PC-9 (cell line): ENCODE results near the gene SAFB2. TPM values are rescaled to one million over a fixed set of nuclear protein-coding genes. Genes with fewer than 3 reads are reported as not detected.

Experiments
- BruUV-seq: library from RNA; stranded (reverse); fragments of 400-500 nt; replicated peaks from 2 replicates; lab custom pipeline; 2021; lab: Mats Ljungman, UMichigan
- CTCF ChIA-PET: fragments of 300-600 bp; sonication (Branson Sonifier 250); formaldehyde crosslinking; loops from one replicate; lab custom pipeline; 2022; ENCODE audit warnings: antibody characterized with exemption; lab: Charles Lee
- POLR2A ChIA-PET: fragments of 300-600 bp; sonication (Branson Sonifier 250); formaldehyde crosslinking; loops from one replicate; lab custom pipeline; 2022; ENCODE audit warnings: antibody characterized with exemption; ENCODE audit not compliant: unreplicated experiment; lab: Charles Lee
- DNase-seq, 2 experiments: peaks; one replicate each; pipeline versions ENCODE4 v3.0.0 to v3.0.0-alpha.2; 2015 to 2022; ENCODE audit warnings: mixed read lengths in 1 of 2
- H2AFZ ChIP-seq: fragments of 200-600 bp; sonication (generic); 2 replicates; pipeline ENCODE4 v1.8.1; 2017; ENCODE audit warnings: antibody characterized with exemption
- H3F3A ChIP-seq: fragments of 200-600 bp; sonication (generic); 2 replicates; pipeline ENCODE4 v1.8.1; 2017; ENCODE audit warnings: antibody characterized with exemption, mild to moderate bottlenecking, low read depth; ENCODE audit not compliant: insufficient read depth
- H3K27ac ChIP-seq: fragments of 200-600 bp; sonication (generic); 2 replicates; pipeline ENCODE4 v1.6.1; 2016; ENCODE audit warnings: mixed run types
- H3K27me3 ChIP-seq: fragments of 200-600 bp; sonication (generic); 2 replicates; pipeline ENCODE4 v1.6.1; 2016; ENCODE audit warnings: low read depth, mixed run types; ENCODE audit not compliant: insufficient read depth
- H3K36me3 ChIP-seq: fragments of 200-600 bp; sonication (generic); 2 replicates; pipeline ENCODE4 v1.6.1; 2016; ENCODE audit warnings: low read depth, mixed run types
- H3K4me1 ChIP-seq: fragments of 200-600 bp; sonication (generic); replicated peaks from 2 replicates; pipeline ENCODE4 v1.6.1; 2016; ENCODE audit warnings: mixed run types; ENCODE audit not compliant: insufficient read depth
- H3K4me2 ChIP-seq: fragments of 200-600 bp; sonication (generic); 2 replicates; pipeline ENCODE4 v1.6.1; 2017; ENCODE audit warnings: mixed run types
- H3K4me3 ChIP-seq: fragments of 200-600 bp; sonication (generic); 2 replicates; pipeline ENCODE4 v1.6.1; 2016; ENCODE audit warnings: mixed run types
- H3K79me2 ChIP-seq: fragments of 200-600 bp; sonication (generic); 2 replicates; pipeline ENCODE4 v1.6.1; 2017; ENCODE audit warnings: low read depth, mixed run types
- H3K9me2 ChIP-seq: fragments of 200-600 bp; sonication (generic); 2 replicates; pipeline ENCODE4 v1.8.1; 2017; ENCODE audit warnings: mild to moderate bottlenecking; ENCODE audit not compliant: insufficient read depth
- H3K9me3 ChIP-seq: fragments of 200-600 bp; sonication (generic); 2 replicates; pipeline ENCODE4 v1.8.1; 2016; ENCODE audit warnings: low read depth; ENCODE audit not compliant: insufficient read depth
- H4K20me1 ChIP-seq: fragments of 200-600 bp; sonication (generic); 2 replicates; pipeline ENCODE4 v1.8.1; 2017; ENCODE audit not compliant: insufficient read depth
- CTCF ChIP-seq: fragments of 200-600 bp; sonication (generic); conservative IDR thresholded peaks from 2 replicates; pipeline ENCODE4 v1.6.1; 2017; ENCODE audit warnings: mixed run types, antibody characterized with exemption, mild to moderate bottlenecking, moderate library complexity
- EZH2 ChIP-seq: fragments of 200-600 bp; sonication (generic); IDR thresholded peaks from 2 replicates; pipeline ENCODE4 v1.8.0; 2017; ENCODE audit warnings: antibody characterized with exemption, low read depth
- intact Hi-C: fragments of 100-400 bp; cut with micrococcal nuclease; formaldehyde crosslinking; loops from one replicate; pipeline ENCODE4 v1.10.0; 2022; ENCODE audit not compliant: unreplicated experiment
- total RNA-seq: library from RNA; stranded (reverse); gene quantifications from 2 replicates; pipeline ENCODE4 v1.2.3, GENCODE V29; 2021

The SAFB2 gene
- total RNA-seq, 1 experiment from 2014 or later = 43.1 TPM

GRCh38 chr19:5559804-5560133 is 62.8 kb downstream of the SAFB2 start:
- POLR2A ChIA-PET = no interaction called here
- no TSS peak for BruUV-seq

GRCh38 chr19:5558101-5558621 is 64.4 kb downstream of the SAFB2 start:
- Histone ChIP-seq H3K4me3 (no peak overlapping the region), H3K4me2 (no peak overlapping the region)
- TF ChIP-seq EZH2 = no peak
- TF ChIP-seq CTCF = no peak

More at GRCh38 chr19:5559804-5560133, 62.8 kb downstream of the SAFB2 start:
- Histone ChIP-seq H3K36me3 (no peaks in the 10 kb centered on the region), H3K27me3 (no peaks in the 10 kb centered on the region), H3K4me1 (no peaks in the 10 kb centered on the region), H3K4me3 (no peak overlapping the region), H3K4me2 (no peak overlapping the region), H3K9me2 (no peaks in the 10 kb centered on the region), H3F3A (peaks cover 3% of the 10 kb centered on the region; the same call in 1 of the 2 replicates), H3K9me3 (no peaks in the 10 kb centered on the region), H3K27ac (no peak overlapping the region), H2AFZ (no peak overlapping the region), H4K20me1 (no peaks in the 10 kb centered on the region), H3K79me2 (no peaks in the 10 kb centered on the region)
- DNase-seq = no peak
- intact Hi-C loops = no loop called here
- CTCF ChIA-PET = no interaction called here
- TF ChIP-seq EZH2 (no peak), CTCF (no peak)

GRCh38 chr19:5557691-5558090 is 64.9 kb downstream of the SAFB2 start:
- no peaks in the 10 kb centered on the region for H3K79me2 ChIP-seq
- no peak overlapping the region for H3K4me2 ChIP-seq
- DNase-seq = no peak
- intact Hi-C loops = no loop called here
- H3K27me3 ChIP-seq = no peaks in the 10 kb centered on the region
- H3K9me2 ChIP-seq = no peaks in the 10 kb centered on the region
- no peaks in the 10 kb centered on the region for H3F3A ChIP-seq
- POLR2A ChIA-PET = no interaction called here
- BruUV-seq = no TSS peak
- no peak for TF ChIP-seq CTCF
- TF ChIP-seq EZH2 = no peak
- CTCF ChIA-PET = interaction anchor here (0.6 to 1.1 kb wide), 2 partner anchors 10 kb away, joined by 4 to 22 read pairs; partner anchors contain the start of gene TINCR
- H4K20me1 ChIP-seq = no peaks in the 10 kb centered on the region
- H2AFZ ChIP-seq = no peak overlapping the region
- H3K4me1 ChIP-seq = no peaks in the 10 kb centered on the region
- no peak overlapping the region for H3K4me3 ChIP-seq
- no peaks in the 10 kb centered on the region for H3K9me3 ChIP-seq
- no peaks in the 10 kb centered on the region for H3K36me3 ChIP-seq
- no peak overlapping the region for H3K27ac ChIP-seq

More at GRCh38 chr19:5558101-5558621, 64.4 kb downstream of the SAFB2 start:
- H4K20me1 ChIP-seq = no peaks in the 10 kb centered on the region
- H3K4me1 ChIP-seq = no peaks in the 10 kb centered on the region
- no TSS peak for BruUV-seq
- H3K27me3 ChIP-seq = no peaks in the 10 kb centered on the region
- no peaks in the 10 kb centered on the region for H3K9me3 ChIP-seq
- no peak for DNase-seq
- POLR2A ChIA-PET = no interaction called here
- CTCF ChIA-PET = interaction anchor here (0.6 to 1.1 kb wide), 2 partner anchors 10 kb away, joined by 4 to 22 read pairs; partner anchors contain the start of gene TINCR
- H3K79me2 ChIP-seq = no peaks in the 10 kb centered on the region
- no peak overlapping the region for H3K27ac ChIP-seq
- H3K36me3 ChIP-seq = no peaks in the 10 kb centered on the region
- intact Hi-C loops = no loop called here
- H3F3A ChIP-seq = no peaks in the 10 kb centered on the region
- no peak overlapping the region for H2AFZ ChIP-seq
- H3K9me2 ChIP-seq = no peaks in the 10 kb centered on the region
